ENCODE measurements around the gene KIAA2012. TPM values are rescaled to one million over a fixed set of nuclear protein-coding genes. Genes with fewer than 3 reads are reported as not detected.

Gene KIAA2012
- total and polyA plus RNA-seq, 4 donors = under 0.01 to 0.61 (median 0.42) TPM

DNA sequence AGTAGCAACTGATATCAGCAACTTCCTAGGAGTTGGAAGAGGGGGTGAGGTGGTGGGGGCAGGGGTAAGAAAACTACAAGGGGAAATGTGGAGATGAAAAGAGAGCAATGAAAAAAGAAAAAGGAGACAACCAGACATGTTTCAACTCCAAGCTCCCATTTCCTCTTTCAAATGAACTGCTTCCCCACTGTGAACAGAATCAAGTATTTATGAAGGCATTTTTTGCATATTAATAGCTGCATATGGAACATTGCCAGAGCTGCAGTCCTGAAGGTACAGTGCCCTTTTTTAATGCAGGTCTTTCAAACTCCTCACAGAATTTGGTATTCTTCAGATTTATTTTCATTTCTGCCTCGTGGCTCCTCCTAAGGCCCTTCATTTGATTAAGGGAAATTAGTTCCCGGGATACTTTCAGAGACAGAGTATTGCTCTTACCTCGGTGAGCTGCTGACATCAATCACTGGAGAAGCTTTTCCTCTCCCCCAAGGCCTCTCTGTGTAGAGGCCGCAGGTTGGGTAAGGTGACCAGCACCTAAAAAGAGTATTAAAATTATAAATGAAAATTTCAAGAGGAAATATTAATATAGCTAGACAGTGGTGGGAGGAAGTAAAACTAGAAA, 68.4 kb downstream of the KIAA2012 start:
- no peaks in the 10 kb centered on the region for H3K36me3 ChIP-seq (ENCODE audit: control insufficient read depth in 4 of 4, insufficient read depth in 3 of 4, low read depth in 1 of 4, low read length in 3 of 4)
- no peak overlapping the region for H3K4me3 ChIP-seq (ENCODE audit: low read depth in 1 of 3, low read length in 3 of 3)

DNA sequence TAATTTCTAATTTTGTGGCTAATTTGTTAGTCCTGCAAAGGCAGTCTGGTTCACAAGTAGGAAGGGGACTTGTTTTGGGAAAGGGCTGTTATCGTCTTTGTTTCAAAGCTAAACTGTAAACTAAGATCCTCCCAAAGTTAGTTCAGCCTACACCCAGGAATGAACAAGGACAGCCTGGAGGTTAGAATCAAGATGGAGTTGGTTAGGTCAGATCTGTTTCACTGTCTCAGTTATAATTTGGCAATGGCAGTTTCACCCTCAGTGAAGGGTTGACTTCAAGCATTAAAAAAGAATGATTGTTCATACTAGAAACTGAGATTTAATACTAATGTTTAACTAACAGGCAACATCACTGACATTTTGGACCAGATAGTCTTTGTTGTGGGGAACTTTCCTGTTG, 69.5 kb downstream of the KIAA2012 start:
- 91% methylated on average over 1 of the region's 1 CpG for WGBS
- Histone ChIP-seq H3K4me1 (ENCODE audit: control insufficient read depth in 4 of 4, insufficient read depth in 4 of 4, low read length in 3 of 4) (no peaks in the 10 kb centered on the region), H3K9me3 (ENCODE audit: control insufficient read depth in 4 of 4, low read length in 3 of 4) (no peaks in the 10 kb centered on the region), H3K4me3 (ENCODE audit: low read depth in 1 of 3, low read length in 3 of 3) (no peak overlapping the region), H3K9ac (ENCODE audit: low read depth in 1 of 2, low read length in 2 of 2) (no peak overlapping the region), H3K27me3 (ENCODE audit: control insufficient read depth in 4 of 4, insufficient read depth in 4 of 4, low read length in 3 of 4) (peaks cover 0 to 2% (median 0%) of the 10 kb centered on the region in 4 donors), H3K36me3 (ENCODE audit: control insufficient read depth in 4 of 4, insufficient read depth in 3 of 4, low read depth in 1 of 4, low read length in 3 of 4) (no peaks in the 10 kb centered on the region), H3K27ac (ENCODE audit: low read depth in 1 of 2, low read length in 2 of 2) (no peak overlapping the region)
- no peak for DNase-seq (ENCODE audit: low spot score)
- TF ChIP-seq EGR1 (IDR thresholded peaks at IDR 0.05; ENCODE audit: low read depth in 2 of 2) (no peak), RXRA (IDR thresholded peaks at IDR 0.05) (no peak), HNF4G (IDR thresholded peaks at IDR 0.05) (no peak), GABPA (IDR thresholded peaks at IDR 0.05 in 1 of 2, conservative IDR thresholded peaks at IDR 0.05 in 1 of 2) (no peak)

More for the DNA sequence above, 68.4 kb downstream of the KIAA2012 start:
- WGBS = 69% methylated on average over 4 of the region's 4 CpGs
- Histone ChIP-seq H3K4me1 (ENCODE audit: control insufficient read depth in 4 of 4, insufficient read depth in 4 of 4, low read length in 3 of 4) (no peaks in the 10 kb centered on the region), H3K9ac (ENCODE audit: low read depth in 1 of 2, low read length in 2 of 2) (no peak overlapping the region), H3K27me3 (ENCODE audit: control insufficient read depth in 4 of 4, insufficient read depth in 4 of 4, low read length in 3 of 4) (peaks cover 0 to 2% (median 0%) of the 10 kb centered on the region in 4 donors), H3K27ac (ENCODE audit: low read depth in 1 of 2, low read length in 2 of 2) (no peak overlapping the region), H3K9me3 (ENCODE audit: control insufficient read depth in 4 of 4, low read length in 3 of 4) (no peaks in the 10 kb centered on the region)
- DNase-seq (ENCODE audit: low spot score) = no peak
- TF ChIP-seq FOXA1 (IDR thresholded peaks at IDR 0.05) (no peak), RAD21 (IDR thresholded peaks at IDR 0.05) (no peak), YY1 (IDR thresholded peaks at IDR 0.05) (no peak), HNF4G (IDR thresholded peaks at IDR 0.05) (no peak)
- TF ChIP-seq, protein P1, sequence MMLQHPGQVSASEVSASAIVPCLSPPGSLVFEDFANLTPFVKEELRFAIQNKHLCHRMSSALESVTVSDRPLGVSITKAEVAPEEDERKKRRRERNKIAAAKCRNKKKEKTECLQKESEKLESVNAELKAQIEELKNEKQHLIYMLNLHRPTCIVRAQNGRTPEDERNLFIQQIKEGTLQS (IDR thresholded peaks at IDR 0.05) = no peak

DNA sequence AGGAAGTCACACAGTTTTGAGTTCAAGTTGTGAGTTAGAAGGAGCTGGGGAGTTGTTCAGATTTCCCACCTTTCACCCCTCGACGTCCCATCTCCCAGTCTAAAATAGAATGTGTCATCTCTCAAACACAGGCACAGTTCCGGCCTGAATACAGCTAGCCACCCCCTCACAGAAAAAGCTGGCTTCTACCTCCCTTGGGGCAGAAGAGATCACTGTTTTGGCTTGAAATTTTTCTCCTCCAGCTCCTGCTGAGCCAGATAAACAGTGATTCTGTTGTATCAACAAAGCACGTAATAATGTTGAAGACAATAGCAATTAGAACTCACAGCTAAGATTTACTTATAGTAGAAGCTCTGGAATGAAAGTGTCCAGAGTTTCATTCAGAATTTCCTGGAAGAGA, 74.7 kb downstream of the KIAA2012 start:
- DNase-seq (ENCODE audit: low spot score) = no peak
- no peak overlapping the region for H3K27ac ChIP-seq (ENCODE audit: low read depth in 1 of 2, low read length in 2 of 2)
- H3K4me1 ChIP-seq (ENCODE audit: control insufficient read depth in 4 of 4, insufficient read depth in 4 of 4, low read length in 3 of 4) = no peaks in the 10 kb centered on the region
- H3K4me3 ChIP-seq (ENCODE audit: low read depth in 1 of 3, low read length in 3 of 3) = no peak overlapping the region
- 74% methylated on average over 4 of the region's 4 CpGs for WGBS
- peaks cover 0 to 2% (median 0%) of the 10 kb centered on the region in 4 donors for H3K27me3 ChIP-seq (ENCODE audit: control insufficient read depth in 4 of 4, insufficient read depth in 4 of 4, low read length in 3 of 4)
- H3K9ac ChIP-seq (ENCODE audit: low read depth in 1 of 2, low read length in 2 of 2) = no peak overlapping the region
- no peak for TF ChIP-seq RXRA (IDR thresholded peaks at IDR 0.05)
- no peak for TF ChIP-seq TAF1 (conservative IDR thresholded peaks at IDR 0.05)
- TF ChIP-seq SP1 (IDR thresholded peaks at IDR 0.05) = no peak
- TF ChIP-seq, protein P1 (IDR thresholded peaks at IDR 0.05) = no peak
- TF ChIP-seq, protein P2, sequence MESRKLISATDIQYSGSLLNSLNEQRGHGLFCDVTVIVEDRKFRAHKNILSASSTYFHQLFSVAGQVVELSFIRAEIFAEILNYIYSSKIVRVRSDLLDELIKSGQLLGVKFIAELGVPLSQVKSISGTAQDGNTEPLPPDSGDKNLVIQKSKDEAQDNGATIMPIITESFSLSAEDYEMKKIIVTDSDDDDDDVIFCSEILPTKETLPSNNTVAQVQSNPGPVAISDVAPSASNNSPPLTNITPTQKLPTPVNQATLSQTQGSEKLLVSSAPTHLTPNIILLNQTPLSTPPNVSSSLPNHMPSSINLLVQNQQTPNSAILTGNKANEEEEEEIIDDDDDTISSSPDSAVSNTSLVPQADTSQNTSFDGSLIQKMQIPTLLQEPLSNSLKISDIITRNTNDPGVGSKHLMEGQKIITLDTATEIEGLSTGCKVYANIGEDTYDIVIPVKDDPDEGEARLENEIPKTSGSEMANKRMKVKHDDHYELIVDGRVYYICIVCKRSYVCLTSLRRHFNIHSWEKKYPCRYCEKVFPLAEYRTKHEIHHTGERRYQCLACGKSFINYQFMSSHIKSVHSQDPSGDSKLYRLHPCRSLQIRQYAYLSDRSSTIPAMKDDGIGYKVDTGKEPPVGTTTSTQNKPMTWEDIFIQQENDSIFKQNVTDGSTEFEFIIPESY (IDR thresholded peaks at IDR 0.05) = no peak
- TF ChIP-seq FOXA1 (IDR thresholded peaks at IDR 0.05) = no peak
- no peak for TF ChIP-seq RAD21 (IDR thresholded peaks at IDR 0.05)
- H3K36me3 ChIP-seq (ENCODE audit: control insufficient read depth in 4 of 4, insufficient read depth in 3 of 4, low read depth in 1 of 4, low read length in 3 of 4) = no peaks in the 10 kb centered on the region
- no peaks in the 10 kb centered on the region for H3K9me3 ChIP-seq (ENCODE audit: control insufficient read depth in 4 of 4, low read length in 3 of 4)
